OCI-M2 (cell line): ENCODE data around the gene KRTAP5-6.

Experiments
- DNase-seq: peaks from one replicate; lab custom pipeline; 2025; ENCODE audit not compliant: unreplicated experiment; lab: John Stamatoyannopoulos, UW

The KRTAP5-6 gene

DNA sequence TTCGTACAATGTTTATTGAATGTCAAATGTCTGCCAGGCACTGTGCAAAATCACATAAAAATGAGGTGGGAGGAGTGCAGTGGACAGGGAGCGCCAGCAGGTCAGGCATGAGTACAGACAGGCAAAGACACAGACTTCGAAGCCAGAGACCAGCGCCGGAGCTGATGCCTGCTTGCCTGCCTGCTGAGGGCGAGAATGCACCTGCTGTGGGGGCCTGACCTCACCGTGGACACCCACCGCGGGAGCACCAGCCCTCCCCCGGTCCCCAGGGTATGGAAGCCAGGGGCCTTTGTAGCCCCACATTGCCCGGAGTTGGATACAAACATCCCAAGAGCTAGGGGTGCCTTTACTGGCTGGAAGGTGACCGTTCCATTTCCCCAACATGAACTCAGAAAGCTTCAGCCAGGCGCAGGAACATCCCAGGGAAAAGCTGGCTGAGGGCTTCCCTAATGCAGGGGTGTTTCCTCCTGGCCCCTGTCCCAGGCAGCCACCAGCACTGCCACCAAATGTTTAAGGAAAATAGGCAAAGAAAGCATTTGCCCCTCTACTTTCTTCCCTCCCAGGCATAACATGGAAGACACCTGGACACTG is 35.5 kb downstream of the KRTAP5-6 start:
- DNase-seq: no peak

DNA sequence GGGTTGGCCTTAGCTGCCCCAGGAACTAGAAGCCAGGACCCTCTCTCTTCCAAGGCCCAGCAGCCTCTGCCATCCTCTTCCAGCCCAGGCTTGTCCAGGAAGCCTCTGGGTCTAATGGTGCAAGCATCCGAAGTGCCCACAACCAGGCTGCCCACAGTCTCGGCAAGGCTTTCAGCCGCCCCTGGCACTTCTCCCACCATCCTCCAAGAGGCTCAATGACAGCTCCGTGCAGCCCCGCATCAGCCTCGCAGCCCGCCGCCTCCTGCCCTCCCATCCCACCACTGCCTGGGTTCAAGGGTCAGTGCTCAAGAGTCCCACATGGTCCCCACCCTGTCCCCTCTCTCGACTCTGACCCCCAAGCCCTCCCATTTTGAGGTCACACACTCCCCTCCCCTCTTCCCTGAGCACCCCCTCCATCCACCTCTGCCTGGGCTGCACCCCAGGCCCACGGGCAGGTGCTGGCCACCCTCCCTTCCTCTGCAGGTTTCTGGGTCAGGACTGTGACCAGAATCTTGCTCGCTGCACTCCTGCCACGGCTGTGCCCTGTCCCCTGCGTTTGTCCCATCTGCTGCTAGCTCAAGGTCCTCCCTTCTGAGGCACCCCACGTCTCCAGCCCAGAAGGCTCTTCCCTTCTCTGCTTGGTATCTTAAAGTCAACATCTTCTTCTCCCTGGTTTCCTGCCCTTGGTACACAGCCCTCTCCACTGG is 36.2 kb downstream of the KRTAP5-6 start:
- no peak for DNase-seq

DNA sequence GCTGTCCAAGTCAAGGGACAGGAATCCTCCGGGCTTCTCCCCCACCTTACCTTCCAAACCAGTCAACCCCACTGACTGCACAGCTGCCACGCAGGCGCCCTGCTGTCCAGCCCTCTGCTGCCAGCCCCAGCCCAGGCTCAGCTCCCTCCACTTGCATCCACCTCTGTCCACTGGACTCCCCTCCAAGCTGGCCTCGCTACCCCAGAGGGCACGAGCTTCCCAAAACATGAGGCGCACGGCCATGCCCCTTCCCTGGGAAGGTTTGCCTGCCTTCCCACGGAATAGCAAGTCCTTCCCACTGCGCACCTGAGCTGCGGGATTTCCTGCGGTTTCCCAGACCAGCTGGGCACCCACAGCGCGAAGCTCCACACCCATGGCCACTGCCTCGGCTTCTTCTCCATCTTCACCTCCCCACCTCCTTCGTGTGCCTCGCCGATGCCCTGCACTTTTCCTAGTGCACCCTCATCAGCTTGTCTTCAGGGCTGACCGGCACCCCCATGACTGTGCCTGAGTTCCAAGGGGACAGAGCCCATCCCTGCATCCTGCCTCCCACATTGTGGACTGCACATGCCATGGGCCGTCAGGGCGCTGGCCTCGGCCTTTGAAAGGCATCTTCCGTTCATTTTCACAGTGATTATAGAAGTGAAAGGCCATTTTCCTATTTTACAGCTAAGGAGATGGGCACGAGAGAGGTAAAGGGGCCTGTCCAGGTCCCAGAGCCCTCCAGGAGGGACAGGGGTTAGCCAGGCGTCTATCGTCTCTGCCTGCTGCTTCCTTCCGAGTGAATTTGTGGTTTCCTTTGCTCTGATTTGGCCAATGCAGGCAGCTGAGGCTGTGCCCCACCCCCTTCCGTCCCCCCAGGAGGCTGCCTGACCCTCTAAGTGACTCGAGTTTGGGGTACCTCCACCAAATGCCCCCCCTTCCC is 37.0 kb downstream of the KRTAP5-6 start:
- DNase-seq: no peak

DNA sequence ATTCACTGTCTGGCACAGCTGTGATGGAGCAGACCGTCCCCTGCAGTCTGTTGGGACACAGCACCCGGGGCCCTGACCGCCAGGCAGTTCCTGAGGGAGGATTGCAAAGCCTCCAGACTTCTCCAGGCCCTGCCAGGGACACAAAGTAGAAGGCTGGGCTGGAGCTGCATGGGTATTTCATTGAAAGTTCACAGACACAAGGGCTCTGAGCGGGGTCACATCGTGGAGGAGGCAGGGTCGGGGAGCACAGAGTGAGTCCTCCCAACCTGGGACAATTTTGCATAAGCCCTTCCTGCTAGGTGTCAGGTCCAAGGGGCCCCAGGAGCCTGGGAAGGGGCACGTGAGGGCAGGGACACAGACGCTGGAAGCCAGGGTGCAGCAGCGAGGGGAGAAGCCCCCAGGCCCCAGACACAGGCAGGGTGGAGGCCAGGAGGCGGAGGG is 37.7 kb downstream of the KRTAP5-6 start:
- no peak for DNase-seq

DNA sequence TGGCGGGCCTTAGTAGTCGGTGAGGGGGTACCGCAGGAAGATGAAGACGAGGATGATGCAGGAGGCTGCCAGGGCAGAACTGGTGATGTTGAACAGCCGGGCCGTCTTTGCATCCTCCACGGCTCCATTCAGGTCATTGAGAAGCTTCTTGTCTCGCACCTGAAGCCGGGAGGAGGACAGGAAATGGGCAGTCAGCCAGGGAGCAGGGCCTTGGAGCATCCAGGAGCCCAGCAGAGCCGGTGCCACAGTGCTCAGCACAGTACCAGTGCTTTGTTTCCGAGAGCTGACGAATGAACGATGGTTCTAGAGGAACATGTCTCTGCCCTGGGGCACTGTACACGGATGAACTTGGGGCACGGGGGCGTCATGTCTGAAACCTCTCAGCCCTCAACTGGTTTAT is 38.3 kb downstream of the KRTAP5-6 start:
- DNase-seq: no peak

DNA sequence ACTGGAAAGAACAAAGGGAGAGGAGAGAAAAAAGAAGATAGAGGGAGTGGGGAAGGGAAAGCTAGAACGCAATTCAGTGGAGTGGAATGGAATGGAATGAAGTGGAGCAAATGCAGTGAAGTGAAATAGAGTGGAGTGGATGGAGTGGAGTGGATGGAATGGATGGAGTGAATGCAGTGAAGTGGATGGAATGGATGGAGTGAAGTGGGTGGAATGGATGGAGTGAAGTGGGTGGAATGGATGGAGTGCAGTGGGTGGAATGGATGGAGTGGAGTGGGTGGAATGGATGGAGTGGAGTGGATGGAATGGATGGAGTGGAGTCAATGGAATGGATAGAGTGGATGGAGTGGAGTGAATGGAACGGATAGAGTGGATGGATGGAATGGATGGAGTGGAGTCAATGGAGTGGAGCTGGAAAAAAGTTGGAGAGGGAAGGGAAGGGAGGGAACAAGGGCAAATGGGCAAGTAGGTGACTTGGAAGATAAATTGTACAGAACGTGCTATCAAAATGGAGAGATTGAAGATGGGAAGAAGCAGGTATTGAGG is 39.5 kb downstream of the KRTAP5-6 start:
- no peak for DNase-seq

DNA sequence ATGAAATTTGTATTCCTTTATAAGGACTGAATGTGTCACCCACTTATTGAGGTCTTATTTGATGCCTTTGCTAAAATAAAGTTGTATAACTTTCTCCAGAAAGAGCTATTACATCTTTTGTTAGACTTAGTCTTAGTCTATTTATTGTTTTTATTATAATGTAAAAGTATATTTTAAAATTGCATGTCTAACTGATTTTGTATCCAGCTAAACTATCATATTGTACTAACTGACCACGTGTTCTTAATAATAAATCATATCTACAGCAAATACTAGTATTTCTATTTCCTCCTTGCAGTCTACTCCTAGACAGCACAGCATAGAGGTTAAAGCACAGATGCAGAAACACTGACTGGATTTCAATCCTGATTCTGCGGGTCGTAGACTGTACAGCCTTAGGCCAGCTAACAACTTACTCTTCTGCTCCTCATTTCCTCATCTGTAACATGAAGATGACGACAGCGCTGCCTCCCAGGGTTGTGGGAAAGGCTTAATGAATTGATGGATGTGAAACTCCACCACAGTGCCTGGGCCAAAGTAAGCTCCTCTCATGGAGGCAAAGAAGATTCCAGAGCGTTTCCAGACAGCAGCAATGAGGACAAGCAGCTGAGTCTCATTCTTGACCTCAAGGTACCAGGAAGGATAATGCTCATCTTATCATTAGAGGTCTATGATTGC is 40.2 kb downstream of the KRTAP5-6 start:
- no peak for DNase-seq

DNA sequence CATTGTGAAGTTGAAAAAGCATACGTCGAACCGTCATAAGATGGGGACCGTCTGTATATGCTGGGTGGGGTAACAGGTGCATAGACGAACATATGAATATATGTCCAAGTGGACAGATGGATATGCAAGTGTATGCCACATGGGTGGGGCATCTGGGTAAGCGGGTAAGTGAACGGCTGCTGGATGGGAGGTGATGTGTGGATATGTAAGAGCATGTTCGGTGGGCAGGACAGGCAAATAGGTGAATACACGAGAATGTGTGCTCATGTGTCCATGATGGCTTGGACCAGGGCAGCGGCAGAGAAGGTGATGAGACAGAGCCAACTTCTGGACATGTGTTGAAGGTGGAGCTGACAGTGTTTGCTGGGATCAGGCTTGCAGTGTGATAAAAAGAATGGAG is 41.4 kb downstream of the KRTAP5-6 start:
- no peak for DNase-seq

DNA sequence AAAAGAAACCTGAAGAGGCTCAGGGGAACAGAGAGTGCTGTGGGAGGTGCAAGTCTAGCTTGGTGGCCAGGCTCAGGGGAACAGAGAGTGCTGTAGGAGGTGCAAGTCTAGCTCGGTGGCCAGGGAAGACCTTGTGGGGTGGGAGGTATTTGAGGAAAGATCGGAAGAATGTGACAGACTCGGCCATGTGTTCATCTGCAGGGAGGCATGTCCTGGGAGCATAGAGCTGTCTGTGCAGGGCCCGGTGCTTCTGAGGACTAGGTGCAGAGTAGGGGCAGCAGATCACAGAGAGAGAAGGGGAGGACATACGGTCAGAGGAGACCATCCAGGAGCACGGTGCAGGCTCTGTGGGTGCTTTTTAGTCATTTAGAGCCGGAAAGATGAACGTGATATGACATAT is 42.6 kb downstream of the KRTAP5-6 start:
- no peak for DNase-seq

DNA sequence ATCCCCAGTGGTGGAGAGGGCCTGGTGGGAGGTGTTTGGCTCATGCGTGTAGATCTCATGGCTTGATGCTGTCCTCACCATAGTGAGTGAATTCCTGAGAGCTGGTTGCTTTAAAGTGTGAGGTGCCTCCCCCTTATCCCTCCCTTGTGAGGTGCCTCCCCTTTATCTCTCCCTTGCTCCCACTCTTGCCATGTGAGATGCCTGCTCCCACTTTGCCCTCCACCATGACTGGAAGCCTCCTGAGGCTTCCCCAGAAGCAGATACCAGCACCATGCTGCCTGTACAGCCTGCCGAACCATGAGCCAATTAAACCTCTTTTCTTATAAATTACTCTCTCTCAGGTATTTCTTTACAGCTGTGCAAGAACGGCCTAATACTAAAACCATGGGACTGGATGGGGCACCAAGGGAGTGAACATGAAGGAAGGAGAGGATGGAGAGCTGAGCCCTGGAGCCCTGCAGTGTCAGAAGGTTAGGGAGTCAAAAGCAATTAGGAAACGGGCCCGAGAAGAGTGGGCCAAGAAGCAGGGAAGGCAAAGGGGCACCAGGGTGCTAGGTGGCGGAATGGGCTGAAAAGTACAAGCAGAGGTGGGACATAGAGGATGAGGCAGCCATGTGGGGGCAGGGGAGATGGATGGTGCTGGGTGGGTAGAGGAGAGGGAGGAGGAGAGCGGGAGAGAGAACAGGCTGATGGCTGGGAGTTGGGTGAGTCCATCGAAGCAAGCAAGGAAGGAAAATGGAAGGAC is 44.0 kb downstream of the KRTAP5-6 start:
- no peak for DNase-seq

DNA sequence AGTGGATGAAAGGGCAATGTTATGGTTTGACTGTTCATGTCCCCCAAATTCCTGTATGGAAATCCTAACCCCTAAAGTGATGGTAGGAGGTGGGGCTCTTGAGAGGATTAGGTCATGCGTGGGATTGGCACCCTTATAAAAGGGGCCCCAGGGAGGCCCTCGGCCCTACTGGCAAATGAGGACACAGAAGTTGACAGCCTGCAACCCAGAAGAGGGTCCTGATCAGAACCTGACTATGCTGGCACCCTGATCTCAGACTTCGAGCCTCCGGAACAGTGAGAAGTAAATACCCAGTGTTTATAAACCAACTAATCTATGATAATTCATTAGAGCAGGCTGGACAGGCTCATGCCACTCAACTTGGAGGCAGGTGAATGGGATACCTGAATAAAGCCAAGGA is 44.7 kb downstream of the KRTAP5-6 start:
- no peak for DNase-seq

DNA sequence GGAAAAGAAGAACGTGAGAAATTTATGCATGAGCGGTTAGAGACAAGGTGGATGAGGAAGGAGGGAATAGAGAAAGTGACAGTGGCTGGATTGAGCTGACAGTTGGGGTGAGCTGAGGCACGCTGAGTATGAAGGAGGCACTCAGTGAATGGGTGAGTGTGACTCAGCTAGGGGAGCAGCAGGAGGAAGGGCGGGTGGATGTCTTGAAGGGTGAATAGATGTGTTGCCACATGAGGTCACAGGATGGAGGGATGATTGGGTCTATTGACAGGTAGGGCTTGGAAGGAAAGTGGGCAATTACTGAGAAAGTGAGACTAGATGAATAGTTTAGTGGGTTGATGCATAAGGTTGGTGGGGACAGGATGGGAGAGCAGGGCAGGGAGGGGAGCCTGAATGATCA is 45.4 kb downstream of the KRTAP5-6 start:
- DNase-seq: no peak

DNA sequence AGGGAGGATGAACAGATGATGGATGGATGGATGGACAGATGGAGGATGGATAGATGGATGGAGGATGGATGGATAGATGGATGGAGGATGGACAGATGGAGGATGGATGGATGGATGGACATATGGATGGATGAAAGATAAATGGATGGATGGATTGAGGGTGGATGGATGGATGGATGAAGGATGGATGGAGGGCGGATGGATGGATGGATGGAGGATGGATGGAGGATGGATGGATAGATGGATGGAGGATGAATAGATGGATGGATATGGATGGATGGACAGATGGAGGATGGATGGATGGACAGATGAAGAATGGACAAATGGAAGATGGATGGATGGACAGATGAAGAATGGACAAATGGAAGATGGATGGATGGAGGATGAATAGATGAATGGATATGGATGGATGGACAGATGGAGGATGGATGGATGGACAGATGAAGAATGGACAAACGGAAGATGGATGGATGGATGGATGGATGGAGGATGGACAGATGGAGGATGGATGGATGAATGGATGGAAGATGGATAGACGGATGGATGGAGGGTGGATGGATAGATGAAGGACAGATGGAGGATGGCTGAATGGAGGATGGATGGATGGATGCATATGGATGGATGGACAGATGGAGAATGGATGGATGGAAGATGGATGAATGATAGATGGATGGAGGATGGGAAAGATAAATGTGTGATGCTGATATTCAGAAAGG is 46.0 kb downstream of the KRTAP5-6 start:
- DNase-seq: no peak

DNA sequence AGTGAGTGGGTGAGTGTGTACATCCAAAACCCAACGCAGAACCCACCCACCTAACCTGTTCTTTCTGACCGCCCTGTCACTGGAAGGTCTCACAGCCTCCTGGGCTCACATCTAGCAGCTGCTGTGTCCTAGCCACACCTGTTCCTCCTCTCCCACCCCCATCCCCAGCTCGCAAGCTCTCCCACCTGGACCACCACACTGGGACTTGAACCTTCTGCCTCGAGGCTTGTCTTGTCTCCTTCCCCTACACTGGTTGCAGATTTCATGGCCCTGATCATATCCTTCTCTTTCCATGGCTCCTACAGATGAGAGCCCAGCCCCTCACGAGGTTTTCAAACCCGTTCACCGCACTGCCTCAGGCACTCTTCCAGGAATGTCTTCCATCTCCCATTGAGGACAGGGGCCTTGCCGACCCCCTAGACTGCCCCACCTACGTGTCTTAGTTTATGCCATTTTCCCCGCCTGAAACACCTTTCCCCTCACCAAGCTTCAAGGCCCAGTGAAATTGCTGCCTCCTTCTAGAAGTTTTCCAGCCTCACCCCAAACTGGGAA is 46.7 kb downstream of the KRTAP5-6 start:
- no peak for DNase-seq

DNA sequence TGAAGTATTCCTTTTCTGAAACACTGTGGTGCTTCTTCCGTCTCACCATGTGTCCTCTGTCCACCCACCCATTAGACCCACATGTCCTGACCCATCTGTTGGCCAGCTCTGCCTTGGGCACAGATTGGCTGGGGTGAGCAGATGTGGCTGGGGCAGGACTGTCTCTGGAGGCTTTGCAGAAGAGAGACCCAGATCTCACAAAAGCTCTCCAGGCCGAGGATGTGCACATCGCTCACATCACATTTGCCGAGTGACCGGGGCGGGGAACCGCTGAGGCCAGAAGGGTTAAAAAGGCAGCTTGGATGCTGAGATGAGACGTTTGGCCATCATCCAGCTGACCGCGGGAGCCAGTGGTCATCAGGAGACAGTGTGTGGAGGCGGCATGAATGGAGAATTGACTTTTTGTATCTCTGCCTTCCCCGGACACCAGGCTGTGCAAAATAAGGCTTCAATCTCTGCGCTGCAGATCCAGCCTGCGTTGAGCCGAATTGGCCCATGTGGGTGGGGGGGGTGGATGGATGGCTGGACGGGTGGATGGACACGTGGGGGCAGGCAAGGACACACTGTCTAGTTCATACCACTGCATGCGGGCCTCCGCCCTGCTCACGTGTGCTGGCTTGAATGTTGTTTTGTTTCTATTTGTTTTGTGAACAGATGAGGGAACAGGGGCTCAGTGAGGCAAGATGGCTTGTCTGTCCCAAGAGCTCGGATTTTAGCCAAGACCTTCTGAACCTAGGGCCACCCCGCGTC is 47.3 kb downstream of the KRTAP5-6 start:
- no peak for DNase-seq

DNA sequence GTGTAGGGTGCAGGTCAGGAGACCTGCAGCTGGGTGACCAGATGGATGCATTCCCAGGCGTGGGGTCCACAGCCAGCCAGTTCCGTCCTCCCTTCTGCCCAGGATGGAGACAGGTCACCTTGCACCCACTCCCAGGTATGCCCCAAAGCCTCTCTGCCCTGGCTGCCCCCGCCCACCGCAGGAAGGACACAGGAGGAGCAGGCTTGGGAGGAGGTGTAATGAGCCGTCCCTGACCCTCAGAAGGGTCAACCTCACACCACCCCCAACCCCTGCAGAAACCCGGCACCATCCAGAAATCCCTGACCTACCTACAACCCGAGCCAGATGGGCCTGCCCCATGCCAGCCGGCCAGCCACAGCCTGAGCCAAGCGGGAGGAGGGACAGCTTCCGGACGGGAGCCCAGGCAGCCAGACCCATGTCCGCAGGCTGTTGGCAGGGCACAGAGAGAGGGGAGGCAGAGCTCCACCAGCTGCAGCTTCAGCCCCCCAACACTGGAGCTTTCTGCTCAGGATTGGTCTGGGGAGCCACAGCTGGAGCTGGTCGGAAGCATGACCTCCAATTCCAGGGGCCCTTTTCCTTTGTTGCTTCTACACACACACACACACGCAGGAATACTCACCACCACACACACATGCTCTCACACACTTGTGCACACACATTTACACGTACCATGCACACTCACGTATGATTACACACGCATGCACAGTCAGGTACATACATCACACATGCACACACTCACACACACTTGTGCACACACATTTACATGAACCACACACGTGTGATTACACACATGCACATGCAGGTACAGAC is 48.1 kb downstream of the KRTAP5-6 start:
- no peak for DNase-seq

DNA sequence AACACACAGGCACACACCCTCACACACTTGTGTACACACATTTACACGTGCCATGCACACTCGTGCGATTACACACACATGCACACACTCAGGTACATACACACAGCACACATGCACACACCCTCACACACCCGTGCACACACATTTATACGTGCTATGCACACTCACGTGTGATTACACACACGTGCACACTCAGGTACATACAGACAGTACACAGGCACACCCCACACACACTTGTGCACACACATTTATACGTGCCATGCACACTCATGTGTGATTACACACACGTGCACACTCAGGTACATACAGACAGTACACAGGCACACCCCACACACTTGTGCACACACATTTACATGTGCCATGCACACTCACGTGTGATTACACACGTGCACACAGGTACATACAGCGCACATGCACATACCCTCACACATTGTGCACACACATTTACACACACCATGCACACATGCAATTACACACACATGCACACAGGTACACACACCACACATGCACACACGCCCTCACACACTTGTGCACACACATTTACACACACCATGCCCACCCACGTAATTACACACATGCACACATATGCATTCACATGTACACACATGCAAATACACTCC is 48.8 kb downstream of the KRTAP5-6 start:
- no peak for DNase-seq
